BLaER1 treated with 17β-estradiol and CSF1 and Interleukin-3, amounts not matched to agents 10 nM and 100 nM (cell line): ENCODE data around the gene PKP4.
"Not testable (repeated sequence)": the region's sequence is repeated elsewhere in the genome, so short reads cannot be mapped to it uniquely, and the experiment has no call there.

Experiments
- H3K27ac ChIP-seq, 11 experiments: shearing (Covaris generic); formaldehyde crosslinking; 2 replicates each; pipeline ENCODE4 v1.8.1; 2022
- H3K27me3 ChIP-seq, 11 experiments: shearing (Covaris generic); formaldehyde crosslinking; 2 replicates each; pipeline ENCODE4 v1.8.1; 2022
- H3K36me3 ChIP-seq, 11 experiments: shearing (Covaris generic); formaldehyde crosslinking; 2 replicates each; pipeline ENCODE4 v1.8.1; 2022
- H3K4me1 ChIP-seq, 10 experiments: shearing (Covaris generic); formaldehyde crosslinking; 2 replicates each; pipeline ENCODE4 v1.8.1; 2022
- H3K4me2 ChIP-seq, 11 experiments: shearing (Covaris generic); formaldehyde crosslinking; 2 replicates each; pipeline ENCODE4 v1.8.1; 2022
- H3K4me3 ChIP-seq, 10 experiments: shearing (Covaris generic); formaldehyde crosslinking; 2 replicates each; pipeline ENCODE4 v1.8.1; 2022
- H3K9ac ChIP-seq, 11 experiments: shearing (Covaris generic); formaldehyde crosslinking; 2 replicates each; pipeline ENCODE4 v1.8.1; 2022
- H3K9me3 ChIP-seq, 11 experiments: shearing (Covaris generic); formaldehyde crosslinking; replicated peaks in 1 of 11; 2 replicates each; pipeline ENCODE4 v1.8.1; 2022
- H4K20me1 ChIP-seq, 11 experiments: shearing (Covaris generic); formaldehyde crosslinking; 2 replicates each; pipeline ENCODE4 v1.8.1; 2022
- Cebpa-rat ChIP-seq, 11 experiments: shearing (Covaris generic); IDR thresholded peaks; 2 replicates each; pipeline ENCODE4 v1.8.1; 2022

The PKP4 gene

GRCh38 chr2:158456309-158457066 is at the start of gene PKP4, which contains the start of gene CCDC148:
TSS of gene PKP4 (plus strand) at chr2:158456952. CDS start at chr2:158533185, 76,233 bp downstream.
TSS of gene CCDC148 (minus strand) at chr2:158456753. CDS start at chr2:158456439, 314 bp downstream.
- no peak for TF ChIP-seq Cebpa-rat (IDR thresholded peaks at IDR 0.05)
- peaks cover 13 to 25% (median 22%) of the 10 kb centered on the region in 10 experiments for H3K4me1 ChIP-seq
- peaks cover 19 to 27% (median 22%) of the 10 kb centered on the region in 11 experiments for H3K27me3 ChIP-seq
- H3K27ac ChIP-seq = peak within 1 kb of the TSS; percentile 39 to 89 (median 80); a peak in 21 of 22 replicates
- H4K20me1 ChIP-seq = peaks cover 11 to 35% (median 29%) of the 10 kb centered on the region in 11 experiments; a peak in 20 of 22 replicates
- H3K4me3 ChIP-seq = peak within 1 kb of the TSS; percentile 74 to 92 (median 85)
- no peaks in the 10 kb centered on the region for H3K9me3 ChIP-seq
- no peaks in the 10 kb centered on the region for H3K36me3 ChIP-seq
- peak within 1 kb of the TSS; percentile 87 to 99 (median 95) for H3K4me2 ChIP-seq
- peak within 1 kb of the TSS; percentile 79 to 88 (median 86) for H3K9ac ChIP-seq

- no peak overlapping the region for H3K27ac ChIP-seq
- no peak for TF ChIP-seq Cebpa-rat (IDR thresholded peaks at IDR 0.05)
These were observed 49.7 kb upstream of the PKP4 start for GRCh38 chr2:158407031-158407430.

GRCh38 chr2:158410132-158410531 is 46.6 kb upstream of the PKP4 start:
- no peaks in the 10 kb centered on the region for H3K4me1 ChIP-seq
- no peak overlapping the region for H3K27ac ChIP-seq
- H3K4me3 ChIP-seq = no peak overlapping the region
- TF ChIP-seq Cebpa-rat (IDR thresholded peaks at IDR 0.05) = no peak
- no peaks in the 10 kb centered on the region for H4K20me1 ChIP-seq
- peaks cover 23 to 34% (median 26%) of the 10 kb centered on the region in 11 experiments for H3K9me3 ChIP-seq
- no peak overlapping the region for H3K9ac ChIP-seq
- H3K4me2 ChIP-seq = no peak overlapping the region
- no peaks in the 10 kb centered on the region for H3K36me3 ChIP-seq
- no peaks in the 10 kb centered on the region for H3K27me3 ChIP-seq

More at GRCh38 chr2:158407031-158407430, 49.7 kb upstream of the PKP4 start:
- H3K4me2 ChIP-seq = no peak overlapping the region
- no peaks in the 10 kb centered on the region for H3K27me3 ChIP-seq
- no peaks in the 10 kb centered on the region for H3K36me3 ChIP-seq
- no peaks in the 10 kb centered on the region for H4K20me1 ChIP-seq
- no peak overlapping the region for H3K9ac ChIP-seq
- H3K4me3 ChIP-seq = no peak overlapping the region
- H3K9me3 ChIP-seq = peaks cover 21 to 31% (median 25%) of the 10 kb centered on the region in 11 experiments
- H3K4me1 ChIP-seq = no peaks in the 10 kb centered on the region

GRCh38 chr2:158411748-158412147 is 45.0 kb upstream of the PKP4 start:
- Histone ChIP-seq H3K4me1 (no peaks in the 10 kb centered on the region), H3K27me3 (no peaks in the 10 kb centered on the region), H3K27ac (no peak overlapping the region), H4K20me1 (no peaks in the 10 kb centered on the region), H3K9me3 (peaks cover 26 to 49% (median 35%) of the 10 kb centered on the region in 11 experiments), H3K4me2 (no peak overlapping the region), H3K36me3 (no peaks in the 10 kb centered on the region), H3K9ac (no peak overlapping the region), H3K4me3 (no peak overlapping the region)
- TF ChIP-seq Cebpa-rat (IDR thresholded peaks at IDR 0.05) = no peak

GRCh38 chr2:158412206-158412605 is 44.5 kb upstream of the PKP4 start:
- no peaks in the 10 kb centered on the region for H3K4me1 ChIP-seq
- H4K20me1 ChIP-seq = no peaks in the 10 kb centered on the region
- no peak overlapping the region for H3K4me3 ChIP-seq
- H3K4me2 ChIP-seq = no peak overlapping the region
- peaks cover 26 to 49% (median 35%) of the 10 kb centered on the region in 11 experiments for H3K9me3 ChIP-seq
- H3K27ac ChIP-seq = no peak overlapping the region
- TF ChIP-seq Cebpa-rat (IDR thresholded peaks at IDR 0.05) = no peak
- H3K36me3 ChIP-seq = no peaks in the 10 kb centered on the region
- no peak overlapping the region for H3K9ac ChIP-seq
- H3K27me3 ChIP-seq = no peaks in the 10 kb centered on the region

- H4K20me1 ChIP-seq = no peaks in the 10 kb centered on the region
- H3K4me1 ChIP-seq = no peaks in the 10 kb centered on the region
- no peaks in the 10 kb centered on the region for H3K36me3 ChIP-seq
- H3K4me2 ChIP-seq = no peak overlapping the region
- no peak overlapping the region for H3K27ac ChIP-seq
- no peaks in the 10 kb centered on the region for H3K27me3 ChIP-seq
- no peak overlapping the region for H3K4me3 ChIP-seq
- H3K9ac ChIP-seq = no peak overlapping the region
- peaks cover 26 to 49% (median 35%) of the 10 kb centered on the region in 11 experiments for H3K9me3 ChIP-seq
- no peak for TF ChIP-seq Cebpa-rat (IDR thresholded peaks at IDR 0.05)
These were observed 43.2 kb upstream of the PKP4 start for GRCh38 chr2:158413581-158413980.

GRCh38 chr2:158414538-158414937 is 42.2 kb upstream of the PKP4 start:
- TF ChIP-seq Cebpa-rat (IDR thresholded peaks at IDR 0.05) = no peak
- no peak overlapping the region for H3K27ac ChIP-seq

GRCh38 chr2:158432117-158432516 is 24.6 kb upstream of the PKP4 start:
- no peak for TF ChIP-seq Cebpa-rat (IDR thresholded peaks at IDR 0.05)
- H4K20me1 ChIP-seq = no peaks in the 10 kb centered on the region
- no peaks in the 10 kb centered on the region for H3K27me3 ChIP-seq
- no peaks in the 10 kb centered on the region for H3K36me3 ChIP-seq
- peaks cover 19 to 29% (median 22%) of the 10 kb centered on the region in 11 experiments for H3K9me3 ChIP-seq
- no peak overlapping the region for H3K9ac ChIP-seq
- no peak overlapping the region for H3K4me3 ChIP-seq
- no peak overlapping the region for H3K27ac ChIP-seq
- H3K4me2 ChIP-seq = no peak overlapping the region
- H3K4me1 ChIP-seq = no peaks in the 10 kb centered on the region

More at GRCh38 chr2:158414538-158414937, 42.2 kb upstream of the PKP4 start:
- Histone ChIP-seq H4K20me1 (no peaks in the 10 kb centered on the region), H3K9ac (no peak overlapping the region), H3K4me1 (no peaks in the 10 kb centered on the region), H3K9me3 (peaks cover 26 to 43% (median 34%) of the 10 kb centered on the region in 11 experiments), H3K36me3 (no peaks in the 10 kb centered on the region), H3K4me3 (no peak overlapping the region), H3K27me3 (no peaks in the 10 kb centered on the region), H3K4me2 (no peak overlapping the region)

- H3K36me3 ChIP-seq, H4K20me1 ChIP-seq, H3K27me3 ChIP-seq, H3K4me2 ChIP-seq, H3K4me3 ChIP-seq, H3K4me1 ChIP-seq, H3K9ac ChIP-seq, H3K27ac ChIP-seq: not testable (repeated sequence)
- peaks cover 19 to 29% (median 22%) of the 10 kb centered on the region in 11 experiments for H3K9me3 ChIP-seq
These were observed 23.0 kb upstream of the PKP4 start for GRCh38 chr2:158433716-158434115.

- H3K4me3 ChIP-seq, H3K27ac ChIP-seq, H3K27me3 ChIP-seq, H4K20me1 ChIP-seq, H3K9ac ChIP-seq, H3K4me2 ChIP-seq, H3K4me1 ChIP-seq, H3K36me3 ChIP-seq: not testable (repeated sequence)
- peaks cover 0 to 12% (median 5%) of the 10 kb centered on the region in 11 experiments; a peak in 13 of 22 replicates for H3K9me3 ChIP-seq
These were observed 17.7 kb upstream of the PKP4 start for GRCh38 chr2:158439062-158439461.
